Measurements from ENCODE around the gene ATCAY. TPM values are rescaled to one million over a fixed set of nuclear protein-coding genes. Genes with fewer than 3 reads are reported as not detected.
A peak's percentile ranks its signal among the peaks of the same experiment; 100 is the strongest.

ATCAY gene
- total RNA-seq, 1 experiment from 2014 or later: not detected

DNA sequence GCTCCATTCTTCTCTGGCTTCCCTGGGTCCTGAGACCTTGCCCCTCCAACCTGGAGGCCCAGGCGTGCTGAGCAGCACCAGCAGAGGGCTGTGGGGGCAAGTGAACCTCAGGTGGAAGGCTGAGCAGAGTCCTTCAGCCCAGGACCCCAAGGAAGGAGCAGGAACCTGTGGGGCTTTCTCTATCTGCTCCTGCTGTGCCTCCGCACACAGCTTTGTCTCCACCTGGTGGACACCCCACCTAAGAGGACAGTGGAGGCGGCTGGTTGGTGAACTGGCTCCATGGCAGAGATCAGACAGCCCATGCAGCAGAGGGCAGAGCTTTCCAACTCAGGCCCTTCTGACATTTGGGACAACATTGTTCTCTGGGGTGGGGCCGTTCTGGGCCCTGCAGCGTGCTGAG lies 31.4 kb upstream of the ATCAY start:
- H4K20me1 ChIP-seq (ENCODE audit: low read length): no peaks in the 10 kb centered on the region
- TF ChIP-seq, protein P1, sequence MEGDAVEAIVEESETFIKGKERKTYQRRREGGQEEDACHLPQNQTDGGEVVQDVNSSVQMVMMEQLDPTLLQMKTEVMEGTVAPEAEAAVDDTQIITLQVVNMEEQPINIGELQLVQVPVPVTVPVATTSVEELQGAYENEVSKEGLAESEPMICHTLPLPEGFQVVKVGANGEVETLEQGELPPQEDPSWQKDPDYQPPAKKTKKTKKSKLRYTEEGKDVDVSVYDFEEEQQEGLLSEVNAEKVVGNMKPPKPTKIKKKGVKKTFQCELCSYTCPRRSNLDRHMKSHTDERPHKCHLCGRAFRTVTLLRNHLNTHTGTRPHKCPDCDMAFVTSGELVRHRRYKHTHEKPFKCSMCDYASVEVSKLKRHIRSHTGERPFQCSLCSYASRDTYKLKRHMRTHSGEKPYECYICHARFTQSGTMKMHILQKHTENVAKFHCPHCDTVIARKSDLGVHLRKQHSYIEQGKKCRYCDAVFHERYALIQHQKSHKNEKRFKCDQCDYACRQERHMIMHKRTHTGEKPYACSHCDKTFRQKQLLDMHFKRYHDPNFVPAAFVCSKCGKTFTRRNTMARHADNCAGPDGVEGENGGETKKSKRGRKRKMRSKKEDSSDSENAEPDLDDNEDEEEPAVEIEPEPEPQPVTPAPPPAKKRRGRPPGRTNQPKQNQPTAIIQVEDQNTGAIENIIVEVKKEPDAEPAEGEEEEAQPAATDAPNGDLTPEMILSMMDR (conservative IDR thresholded peaks at IDR 0.05; ENCODE audit: low read depth, low read length): peak; percentile 75
- TF ChIP-seq EZH2phosphoT487 (IDR thresholded peaks at IDR 0.05; ENCODE audit: borderline replicate concordance, low read length): no peak
- H3K9me2 ChIP-seq (replicated peaks; ENCODE audit: low read length): no peaks in the 10 kb centered on the region
- H3K36me3 ChIP-seq (ENCODE audit: low read depth, low read length): no peaks in the 10 kb centered on the region
- H3F3A ChIP-seq (ENCODE audit: low read length, unreplicated experiment): no peaks in the 10 kb centered on the region
- ChIA-PET CTCF (interaction anchor here (0.6 to 0.8 kb wide), 2 partner anchors 9 to 87 kb away, joined by 3 read pairs; partner anchors contain the start of gene MRPL54), POLR2A (ENCODE audit: unreplicated experiment) (no interaction called here)
- peak; percentile 77 for ATAC-seq
- H3K4me3 ChIP-seq (ENCODE audit: low read length): no peak overlapping the region
- no peak overlapping the region for H3K4me2 ChIP-seq (ENCODE audit: low read length)
- no peak overlapping the region for H2AFZ ChIP-seq (ENCODE audit: low read length)
- no peak overlapping the region for H3K27ac ChIP-seq (ENCODE audit: low read length)
- peak; percentile 67 for DNase-seq
- no peak overlapping the region for H3K9ac ChIP-seq (ENCODE audit: low read length)
- 0 out of 2 replicates have a peak, but pooled peaks cover 5% of the 10 kb centered on the region for H3K9me3 ChIP-seq (ENCODE audit: low read length)
- no TSS peak for BruUV-seq (replicated peaks)
- intact Hi-C loops (cut with micrococcal nuclease): no loop called here
- H3K4me1 ChIP-seq (ENCODE audit: insufficient read depth, low read length): no peaks in the 10 kb centered on the region
- H3K79me2 ChIP-seq (ENCODE audit: low read length): no peaks in the 10 kb centered on the region
- H3K27me3 ChIP-seq (ENCODE audit: low read length): no peaks in the 10 kb centered on the region

DNA sequence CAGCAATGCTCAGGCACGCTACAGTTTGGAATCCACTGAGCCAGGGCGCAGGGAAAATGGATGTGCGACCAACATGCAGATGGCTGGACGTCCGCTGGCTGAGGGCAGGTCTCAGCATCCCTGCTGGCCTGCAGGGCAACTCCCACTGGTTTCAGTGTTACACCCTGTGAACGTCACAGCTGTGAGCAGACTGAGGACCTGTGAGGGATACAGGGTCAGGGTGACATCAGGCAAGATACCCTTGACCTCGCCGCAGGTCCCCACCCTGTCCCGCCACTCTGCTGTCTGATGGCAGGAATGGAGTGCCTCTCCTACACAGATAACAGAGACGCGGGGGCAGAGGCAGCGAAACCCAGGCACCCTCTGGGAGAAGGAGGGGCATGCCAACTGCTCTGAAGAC lies 30.7 kb upstream of the ATCAY start:
- Histone ChIP-seq H3K27me3 (ENCODE audit: low read length) (no peaks in the 10 kb centered on the region), H3K4me2 (ENCODE audit: low read length) (no peak overlapping the region), H3F3A (ENCODE audit: low read length, unreplicated experiment) (no peaks in the 10 kb centered on the region), H3K36me3 (ENCODE audit: low read depth, low read length) (no peaks in the 10 kb centered on the region), H3K9me3 (ENCODE audit: low read length) (0 out of 2 replicates have a peak, but pooled peaks cover 5% of the 10 kb centered on the region), H3K9ac (ENCODE audit: low read length) (no peak overlapping the region), H3K4me3 (ENCODE audit: low read length) (no peak overlapping the region), H4K20me1 (ENCODE audit: low read length) (no peaks in the 10 kb centered on the region), H3K27ac (ENCODE audit: low read length) (no peak overlapping the region), H3K9me2 (replicated peaks; ENCODE audit: low read length) (no peaks in the 10 kb centered on the region), H3K4me1 (ENCODE audit: insufficient read depth, low read length) (no peaks in the 10 kb centered on the region), H3K79me2 (ENCODE audit: low read length) (no peaks in the 10 kb centered on the region), H2AFZ (ENCODE audit: low read length) (no peak overlapping the region)
- intact Hi-C loops (cut with micrococcal nuclease): no loop called here
- DNase-seq (no peak), ATAC-seq (no peak)
- CTCF ChIA-PET: no interaction called here
- no peak for TF ChIP-seq EZH2phosphoT487 (IDR thresholded peaks at IDR 0.05; ENCODE audit: borderline replicate concordance, low read length)
- TF ChIP-seq, protein P1 (conservative IDR thresholded peaks at IDR 0.05; ENCODE audit: low read depth, low read length): no peak
- TF ChIP-seq EZH2 (IDR thresholded peaks at IDR 0.05; ENCODE audit: low read length, unreplicated experiment): no peak
- POLR2A ChIA-PET (ENCODE audit: unreplicated experiment): no interaction called here
- BruUV-seq (replicated peaks): no TSS peak

DNA sequence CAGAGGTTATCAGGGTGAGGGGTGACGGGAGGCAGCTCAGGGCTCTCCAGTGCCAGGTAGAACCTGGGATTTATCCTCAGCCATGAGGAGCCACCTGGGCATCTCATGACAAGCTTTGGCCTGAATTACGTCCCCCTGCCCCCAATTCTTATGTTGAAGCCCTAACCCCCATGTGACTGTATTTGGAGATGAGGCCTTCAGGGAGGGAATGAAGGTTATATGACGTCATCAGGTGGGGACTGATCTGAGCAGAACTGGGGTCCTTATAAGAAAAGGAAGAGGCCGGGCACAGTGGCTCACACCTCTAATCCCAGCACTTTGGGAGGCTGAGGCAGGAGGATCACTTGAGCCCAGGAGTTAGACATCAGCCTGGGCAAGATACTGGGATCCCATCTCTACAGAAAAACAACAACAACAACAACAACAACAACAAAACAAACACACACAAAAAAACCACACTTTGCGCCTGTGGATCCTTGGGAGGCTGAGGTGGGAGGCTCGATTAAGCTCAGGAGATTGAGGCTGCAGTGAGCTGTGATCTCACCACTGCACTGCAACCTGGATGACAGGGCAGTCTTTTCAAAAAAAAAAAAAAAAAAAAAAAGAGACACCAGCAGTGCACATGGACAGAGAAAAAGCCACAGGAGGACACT lies 30.0 kb upstream of the ATCAY start:
- no peaks in the 10 kb centered on the region for H3K79me2 ChIP-seq (ENCODE audit: low read length)
- H3F3A ChIP-seq (ENCODE audit: low read length, unreplicated experiment): no peaks in the 10 kb centered on the region
- intact Hi-C loops (cut with micrococcal nuclease): no loop called here
- no peak overlapping the region for H3K27ac ChIP-seq (ENCODE audit: low read length)
- no peak overlapping the region for H3K4me3 ChIP-seq (ENCODE audit: low read length)
- 0 out of 2 replicates have a peak, but pooled peaks cover 5% of the 10 kb centered on the region for H3K9me3 ChIP-seq (ENCODE audit: low read length)
- BruUV-seq (replicated peaks): no TSS peak
- H4K20me1 ChIP-seq (ENCODE audit: low read length): no peaks in the 10 kb centered on the region
- H3K9me2 ChIP-seq (replicated peaks; ENCODE audit: low read length): no peaks in the 10 kb centered on the region
- CTCF ChIA-PET: no interaction called here
- no peaks in the 10 kb centered on the region for H3K36me3 ChIP-seq (ENCODE audit: low read depth, low read length)
- ATAC-seq: no peak
- H3K9ac ChIP-seq (ENCODE audit: low read length): no peak overlapping the region
- TF ChIP-seq EZH2phosphoT487 (IDR thresholded peaks at IDR 0.05; ENCODE audit: borderline replicate concordance, low read length): no peak
- TF ChIP-seq, protein P1 (conservative IDR thresholded peaks at IDR 0.05; ENCODE audit: low read depth, low read length): no peak
- no peak for TF ChIP-seq EZH2 (IDR thresholded peaks at IDR 0.05; ENCODE audit: low read length, unreplicated experiment)
- H2AFZ ChIP-seq (ENCODE audit: low read length): no peak overlapping the region
- no peak overlapping the region for H3K4me2 ChIP-seq (ENCODE audit: low read length)
- no peak for DNase-seq
- no peaks in the 10 kb centered on the region for H3K4me1 ChIP-seq (ENCODE audit: insufficient read depth, low read length)
- POLR2A ChIA-PET (ENCODE audit: unreplicated experiment): no interaction called here
- no peaks in the 10 kb centered on the region for H3K27me3 ChIP-seq (ENCODE audit: low read length)
